A172 (cell line): Measurements from ENCODE around the gene SYNE1. TPM values are rescaled to one million over a fixed set of nuclear protein-coding genes. Genes with fewer than 3 reads are reported as not detected.

Source experiments
- DNase-seq: peaks from one replicate; pipeline ENCODE4 v3.0.0-alpha.2; 2015; ENCODE audit warnings: low spot score
- total RNA-seq: library from RNA; depleted of rRNA; stranded (reverse); fragments of >200 nt; shearing (Covaris generic); gene quantifications from 2 replicates; pipeline ENCODE4 v1.2.3, GENCODE V29; 2014

The SYNE1 gene
- total RNA-seq, 1 experiment from 2014 or later: 43.9 TPM

DNA sequence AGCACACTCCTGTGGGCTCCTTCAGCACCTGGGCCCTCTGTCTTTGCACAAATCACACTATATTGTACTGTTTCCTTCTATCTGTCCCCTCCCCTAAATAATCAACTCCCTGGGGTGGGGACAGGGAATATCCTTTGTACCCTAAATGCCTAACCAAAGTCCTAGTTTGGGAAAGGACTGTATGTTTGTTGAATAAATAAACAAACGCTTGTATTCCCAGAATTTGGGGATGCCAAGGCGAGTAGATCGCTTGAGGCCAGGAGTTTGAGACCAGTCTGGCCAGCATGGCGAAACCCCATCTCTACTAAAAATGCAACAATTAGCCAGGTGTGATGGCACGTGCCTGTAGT lies 322.7 kb downstream of the SYNE1 start:
- DNase-seq: no peak

GRCh38 chr6:152313542-152314482 lies 323.4 kb downstream of the SYNE1 start:
- peak; percentile 36 for DNase-seq

DNA sequence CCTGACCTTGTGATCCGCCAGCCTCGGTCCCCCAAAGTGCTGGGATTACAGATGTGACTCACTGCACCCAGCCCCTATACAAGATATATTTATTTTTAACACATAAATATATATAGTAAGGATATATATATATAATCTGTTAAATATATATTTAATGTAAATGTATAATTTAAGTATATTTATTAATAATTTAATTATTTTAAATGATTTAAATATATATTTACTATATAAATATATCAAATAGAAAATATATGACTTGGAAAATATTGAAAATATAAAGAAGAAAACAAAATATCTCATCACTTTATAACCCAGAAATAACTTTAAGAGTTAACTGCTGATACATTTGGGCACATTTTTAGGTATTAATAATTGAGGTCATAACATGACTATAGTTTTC lies 324.7 kb downstream of the SYNE1 start:
- no peak for DNase-seq

- DNase-seq: no peak
Observed at GRCh38 chr6:152310371-152310954, 326.7 kb downstream of the SYNE1 start.

DNA sequence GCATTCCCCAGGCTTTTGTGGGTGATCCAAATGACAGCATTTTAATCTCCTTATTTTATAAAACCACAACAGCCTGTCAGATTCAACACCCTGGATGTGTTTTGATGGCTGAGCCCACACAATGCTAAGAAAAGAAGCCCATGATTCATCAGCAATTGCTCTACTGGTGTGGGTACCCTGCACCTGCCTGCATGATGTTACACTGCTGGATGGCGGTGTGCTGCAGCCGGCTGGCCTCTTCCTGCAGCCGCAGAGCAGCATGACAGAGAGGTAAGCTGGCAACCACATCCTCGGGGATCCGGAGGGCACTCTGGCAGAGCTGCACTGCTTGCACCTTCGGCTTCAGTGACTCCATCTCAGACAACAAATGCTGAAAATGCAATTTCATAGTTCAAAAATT lies 327.5 kb downstream of the SYNE1 start:
- peak; percentile 33 for DNase-seq

DNA sequence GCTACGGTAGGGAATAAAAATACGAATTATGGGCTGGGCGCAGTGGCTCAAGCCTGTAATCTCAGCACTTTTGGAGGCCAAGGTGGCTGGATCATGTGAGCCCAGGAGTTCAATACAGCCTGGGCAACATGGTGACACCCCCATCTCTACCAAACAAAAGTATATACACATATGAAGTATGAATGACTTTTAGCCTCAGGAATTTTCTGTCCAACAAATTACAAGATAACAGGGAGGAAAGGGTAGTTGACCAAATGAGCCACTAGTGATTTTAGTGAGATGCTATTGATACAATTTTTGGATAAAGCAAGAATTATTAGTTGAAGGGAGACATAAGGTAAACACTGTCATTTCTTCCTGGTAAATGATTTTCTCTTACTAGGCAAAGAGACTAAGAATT lies 328.2 kb downstream of the SYNE1 start:
- no peak for DNase-seq

DNA sequence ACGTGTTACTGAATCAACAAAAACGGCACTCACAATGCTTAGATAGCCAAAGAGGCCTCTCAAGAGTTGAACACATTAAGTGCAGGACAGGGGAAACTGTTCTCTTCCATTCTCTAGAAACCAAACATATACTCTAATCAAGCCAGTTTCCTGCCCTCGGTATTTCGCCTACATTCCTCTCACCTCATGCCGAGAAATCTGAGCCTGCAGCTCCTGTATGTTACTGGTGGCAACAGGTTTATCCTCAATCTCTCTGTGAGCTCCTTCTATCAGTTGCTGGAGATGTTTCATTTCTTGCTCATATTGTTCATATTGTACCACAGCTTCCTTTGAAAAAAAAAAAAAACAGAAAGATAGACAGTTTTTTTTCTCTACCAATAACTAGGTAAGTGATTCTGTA lies 328.9 kb downstream of the SYNE1 start:
- DNase-seq: no peak

GRCh38 chr6:152305672-152306071 lies 331.5 kb downstream of the SYNE1 start:
- no peak for DNase-seq

DNA sequence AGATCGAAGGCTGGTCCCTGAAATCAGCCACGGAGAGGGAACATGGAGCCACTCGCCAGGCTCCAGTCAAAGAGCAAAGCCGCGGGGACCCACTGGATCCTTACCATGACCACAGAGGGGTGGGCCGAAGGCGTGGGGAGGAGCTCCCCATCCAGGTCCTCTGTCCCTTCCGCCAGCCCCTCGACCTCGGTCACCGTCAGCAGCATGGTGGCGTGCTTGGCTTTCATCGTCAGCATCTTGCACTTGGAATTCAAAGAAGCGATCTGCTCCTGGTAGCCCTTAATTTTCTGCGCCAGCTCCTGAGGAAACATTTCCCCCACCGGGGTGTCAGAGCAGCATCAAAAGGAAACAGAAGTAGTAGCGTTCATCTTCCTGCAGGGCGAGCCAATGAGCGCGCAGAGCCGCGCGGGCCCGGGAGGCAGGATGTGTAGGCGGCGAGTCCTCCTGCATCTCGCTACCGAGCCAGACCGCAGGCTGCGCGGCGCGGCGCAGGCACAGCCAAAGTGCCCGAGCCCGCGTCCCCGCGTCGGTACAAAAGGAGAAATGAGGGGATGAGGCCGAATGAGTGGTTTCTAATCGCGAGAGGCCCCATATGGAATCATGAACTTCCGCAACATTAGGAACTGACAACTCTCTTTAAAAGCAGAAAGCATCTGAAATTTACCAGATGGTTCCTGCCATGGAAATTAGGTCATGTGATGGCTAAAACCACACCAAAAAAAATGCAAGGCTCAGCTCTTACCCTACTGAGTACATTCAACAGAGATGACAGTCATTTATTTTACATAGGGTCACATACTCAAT lies 335.2 kb downstream of the SYNE1 start:
- DNase-seq: peak; percentile 74

- no peak for DNase-seq
Observed at GRCh38 chr6:152301021-152301764, 336.0 kb downstream of the SYNE1 start.

GRCh38 chr6:152300517-152300916 lies 336.6 kb downstream of the SYNE1 start:
- DNase-seq: no peak

DNA sequence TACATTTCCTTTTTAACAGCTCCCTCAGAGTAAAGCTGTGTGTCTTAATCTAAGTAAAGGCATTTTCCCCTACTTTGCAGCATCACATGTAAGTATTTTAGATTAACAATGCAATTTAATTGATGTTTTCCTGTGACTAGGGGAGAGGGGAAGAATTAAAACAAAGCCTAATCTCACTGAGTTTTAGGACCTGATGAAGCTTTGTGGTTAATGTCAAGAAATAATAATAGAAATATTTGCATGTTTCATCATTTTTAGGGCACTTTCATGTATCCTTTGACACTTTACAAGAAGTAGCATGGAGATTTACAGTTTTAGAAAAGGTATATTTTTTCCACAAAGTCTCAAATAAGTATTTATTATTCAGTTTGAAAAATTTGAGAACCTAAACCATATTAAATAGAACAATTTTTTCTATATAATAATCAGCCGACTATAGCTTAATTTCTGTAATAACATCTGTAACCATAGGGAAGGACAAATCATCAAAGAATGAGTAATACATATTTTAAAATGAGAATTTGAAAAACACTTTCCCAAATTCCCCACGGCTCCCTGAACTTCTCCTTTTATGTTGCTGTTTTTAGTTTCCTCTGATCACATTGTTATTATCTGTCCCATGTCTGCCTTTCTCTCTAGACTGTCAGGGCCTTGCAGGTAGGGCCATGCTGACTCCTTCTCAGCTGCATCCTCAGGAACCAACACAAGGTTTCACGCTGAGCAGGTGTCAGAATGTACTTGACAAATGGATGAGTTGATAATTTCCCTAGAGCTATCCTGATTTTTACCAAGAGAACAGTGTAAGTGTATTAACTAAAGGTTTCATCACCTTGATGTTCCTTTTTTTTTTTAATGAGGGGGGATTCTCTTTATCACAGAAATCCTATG lies 338.1 kb downstream of the SYNE1 start:
- DNase-seq: no peak

GRCh38 chr6:152298055-152298647 lies 339.0 kb downstream of the SYNE1 start:
- no peak for DNase-seq

GRCh38 chr6:152296648-152297376 lies 340.4 kb downstream of the SYNE1 start:
- DNase-seq: no peak

DNA sequence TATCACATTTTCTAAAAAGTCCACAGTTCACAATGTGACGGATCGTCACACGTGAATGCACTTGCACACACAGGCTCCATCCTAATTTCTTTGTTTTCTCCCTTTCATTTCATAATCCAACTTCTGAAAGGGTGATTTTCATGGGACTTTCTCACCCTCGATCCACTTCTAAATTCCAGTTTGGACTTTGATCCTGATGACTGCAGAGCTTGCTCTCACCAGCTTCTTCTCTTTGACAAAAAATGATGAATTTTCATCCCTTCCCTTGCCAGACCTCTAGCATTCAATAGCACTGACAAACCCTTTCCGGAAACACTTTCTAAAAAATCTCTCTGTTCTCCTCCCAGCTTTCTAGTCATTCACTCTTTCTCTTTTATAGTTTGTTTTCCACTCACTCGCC lies 341.2 kb downstream of the SYNE1 start:
- DNase-seq: no peak

DNA sequence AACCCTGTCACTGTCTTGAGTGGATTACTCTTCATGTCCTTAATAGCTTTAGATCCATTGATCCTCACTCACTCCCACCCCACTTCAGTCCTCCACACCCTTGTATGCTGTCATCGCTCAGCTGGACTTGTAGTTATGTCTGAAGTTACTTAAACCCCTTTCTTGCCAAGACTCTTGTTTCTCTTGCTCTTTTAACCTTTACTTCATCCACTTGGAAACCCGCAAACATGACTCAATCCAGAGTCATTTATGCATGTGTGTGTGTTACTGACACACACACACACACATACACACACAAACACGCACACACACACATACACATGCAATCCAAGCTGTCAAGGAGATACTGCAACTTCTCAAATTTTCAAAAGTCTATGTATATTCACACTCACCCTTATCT lies 341.8 kb downstream of the SYNE1 start:
- DNase-seq: no peak

GRCh38 chr6:152293404-152293803 lies 343.8 kb downstream of the SYNE1 start:
- DNase-seq: no peak

DNA sequence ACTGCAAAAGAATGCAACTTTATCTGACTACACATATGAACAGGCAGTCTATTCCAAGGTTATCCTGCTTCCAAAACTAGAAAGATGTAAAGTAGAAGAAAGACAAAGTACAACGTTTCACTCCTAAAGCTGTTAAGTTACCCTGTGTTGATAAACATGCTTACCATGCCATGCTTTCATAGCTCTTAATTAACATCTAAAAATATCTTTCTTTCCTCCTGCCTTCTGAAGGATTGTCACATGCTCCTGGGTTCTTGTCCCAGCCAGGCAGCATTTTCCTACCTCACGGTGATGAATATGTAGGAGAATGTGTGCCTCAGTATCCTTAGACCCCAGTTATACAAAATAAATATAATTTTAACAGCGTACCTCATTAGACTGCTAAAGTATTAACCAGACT lies 344.6 kb downstream of the SYNE1 start:
- DNase-seq: no peak

DNA sequence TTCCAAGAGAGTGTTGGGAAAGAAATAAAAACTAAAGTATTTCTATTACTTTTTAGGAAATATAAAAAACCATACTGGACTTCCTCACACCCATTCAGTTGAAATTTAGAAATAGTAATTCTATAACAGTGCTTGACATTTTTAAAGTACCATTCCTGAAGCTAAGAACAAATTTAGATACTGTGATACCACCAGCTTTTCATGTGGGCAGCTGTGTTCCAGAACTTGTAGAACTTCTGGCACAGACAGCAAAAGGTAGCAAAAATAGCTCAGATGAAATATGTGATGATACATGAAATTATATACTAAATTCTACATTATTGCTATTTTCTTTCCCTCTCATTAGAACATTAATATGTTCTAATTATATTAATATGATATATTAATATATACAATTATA lies 346.5 kb downstream of the SYNE1 start:
- no peak for DNase-seq

GRCh38 chr6:152277826-152278329 lies 359.3 kb downstream of the SYNE1 start:
- DNase-seq: no peak
